Psoas muscle (tissue), 8 donors: ENCODE data around the gene ENTPD2. TPM values are rescaled to one million over a fixed set of nuclear protein-coding genes. Genes with fewer than 3 reads are reported as not detected.
A peak's percentile ranks its signal among the peaks of the same experiment; 100 is the strongest.
"Not testable (repeated sequence)": the region's sequence is repeated elsewhere in the genome, so short reads cannot be mapped to it uniquely, and the experiment has no call there.

Experiments
- ATAC-seq, 4 donors: fragments of 200-7000 bp; cut with Tn5 transposase; one replicate each; pipeline ENCODE4 v1.9.1; 2020; ENCODE audit warnings: moderate library complexity in 3 of 4, mild to moderate bottlenecking in 2 of 4
- DNase-seq, 2 donors: peaks; one replicate each; pipeline ENCODE4 v3.0.0-alpha.2; 2020
- H3K27ac ChIP-seq: fragments of 200-600 bp; one replicate; pipeline ENCODE4 v1.8.0; 2022
- H3K27me3 ChIP-seq, 3 donors: fragments of 200-600 bp in 1 of 3; one replicate each; pipeline versions ENCODE4 v1.6.1 to v1.8.0; 2013 to 2022; ENCODE audit warnings: low read length in 2 of 3, mild to moderate bottlenecking in 2 of 3, moderate library complexity in 1 of 3; ENCODE audit not compliant: insufficient read depth in 3 of 3
- H3K36me3 ChIP-seq, 2 donors: fragments of 200-600 bp in 1 of 2; one replicate each; pipeline versions ENCODE4 v1.6.1 to v1.8.0; 2013 to 2022; ENCODE audit warnings: low read depth in 1 of 2, mild to moderate bottlenecking in 1 of 2, moderate library complexity in 1 of 2; ENCODE audit not compliant: insufficient read depth in 1 of 2
- H3K4me1 ChIP-seq: fragments of 200-600 bp; one replicate; pipeline ENCODE4 v1.8.0; 2022
- H3K4me3 ChIP-seq: fragments of 200-600 bp; one replicate; pipeline ENCODE4 v1.8.0; 2022; ENCODE audit warnings: mild to moderate bottlenecking
- H3K9me3 ChIP-seq: fragments of 200-600 bp; one replicate; pipeline ENCODE4 v1.8.0; 2022
- WGBS, 3 donors: extraction: QIAGEN DNeasy Blood & Tissue Kit; methylation state at CpG; one replicate each; pipeline versions ENCODE4 v1.1.6 to v1.1.7; 2013; 5-methylcytosine and 5-hydroxymethylcytosine counted together
- intact Hi-C, 2 donors: fragments of 100-400 bp; cut with DNase I; formaldehyde crosslinking; loops; one replicate each; pipeline versions ENCODE4 v1.11.0 to v1.14.2; 2022
- polyA plus RNA-seq, 3 donors: library from polyadenylated mRNA; stranded (reverse); fragments of 200-250 nt; gene quantifications; one replicate each; pipeline ENCODE4 v1.2.3, GENCODE V29; 2013
- total RNA-seq, 4 donors: library from RNA; stranded (reverse); fragmentation: NEBNext Ultra II Directional in 2 of 4; extraction: Animal tissue kit (Norgen Biotek cat#: 25700) in 2 of 4; gene quantifications; one replicate each; pipeline versions ENCODE4 v1.2.1 to v1.2.4, GENCODE V29; 2021 to 2023
- TF ChIP-seq, protein P1 (sequence below): fragments of 200-600 bp; IDR thresholded peaks from one replicate; pipeline ENCODE4 v1.8.0; 2022; ENCODE audit warnings: antibody characterized with exemption
- donor health status: healthy with polysubstance abuse.
- donor health status: DM: no; HTN: no; CAD: no; lungs with moderate emphysema.
- donor health status: Bipolar disorder and iron deficiency.
- donor health status: healthy.
- donor health status: DM: yes; HTN: yes; CAD: no.
- donor health status: DM: no; HTN: no; CAD: no.
- donor health status: DM: no; HTN: no; CAD: no.
- donor health status: DM: yes; HTN: yes; CAD: no.

Gene ENTPD2
- total and polyA plus RNA-seq, 7 donors = 0.17 to 1.4 (median 0.59) TPM

DNA sequence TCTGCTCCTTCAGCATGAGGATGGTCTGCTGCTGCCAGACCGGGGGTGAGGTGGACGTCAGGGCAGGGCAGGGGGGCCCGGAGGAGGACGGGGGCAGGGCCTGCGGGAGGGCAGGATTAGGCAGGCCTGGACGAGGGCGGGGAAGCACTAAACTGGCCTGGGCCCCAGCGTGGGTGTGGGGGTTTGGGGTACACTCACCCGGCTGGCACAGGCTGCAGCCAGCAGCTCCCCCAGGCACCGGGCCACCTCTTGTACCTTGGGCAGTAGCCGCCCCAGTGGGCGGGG lies 11.0 kb upstream of the ENTPD2 start:
- Histone ChIP-seq H3K4me1 (no peaks in the 10 kb centered on the region), H3K27me3 (peaks cover 0 to 10% (median 5%) of the 10 kb centered on the region in 3 donors), H3K4me3 (no peak overlapping the region), H3K27ac (no peak overlapping the region), H3K9me3 (no peaks in the 10 kb centered on the region), H3K36me3 (no peaks in the 10 kb centered on the region)
- no peak for DNase-seq
- ATAC-seq = no peak
- intact Hi-C loops = loop anchor here (2.0 to 10.0 kb wide), 2 partner anchors 18 to 280 kb away; partner anchors contain the start of gene NPDC1 (in 1 of the 2)
- TF ChIP-seq, protein P1, sequence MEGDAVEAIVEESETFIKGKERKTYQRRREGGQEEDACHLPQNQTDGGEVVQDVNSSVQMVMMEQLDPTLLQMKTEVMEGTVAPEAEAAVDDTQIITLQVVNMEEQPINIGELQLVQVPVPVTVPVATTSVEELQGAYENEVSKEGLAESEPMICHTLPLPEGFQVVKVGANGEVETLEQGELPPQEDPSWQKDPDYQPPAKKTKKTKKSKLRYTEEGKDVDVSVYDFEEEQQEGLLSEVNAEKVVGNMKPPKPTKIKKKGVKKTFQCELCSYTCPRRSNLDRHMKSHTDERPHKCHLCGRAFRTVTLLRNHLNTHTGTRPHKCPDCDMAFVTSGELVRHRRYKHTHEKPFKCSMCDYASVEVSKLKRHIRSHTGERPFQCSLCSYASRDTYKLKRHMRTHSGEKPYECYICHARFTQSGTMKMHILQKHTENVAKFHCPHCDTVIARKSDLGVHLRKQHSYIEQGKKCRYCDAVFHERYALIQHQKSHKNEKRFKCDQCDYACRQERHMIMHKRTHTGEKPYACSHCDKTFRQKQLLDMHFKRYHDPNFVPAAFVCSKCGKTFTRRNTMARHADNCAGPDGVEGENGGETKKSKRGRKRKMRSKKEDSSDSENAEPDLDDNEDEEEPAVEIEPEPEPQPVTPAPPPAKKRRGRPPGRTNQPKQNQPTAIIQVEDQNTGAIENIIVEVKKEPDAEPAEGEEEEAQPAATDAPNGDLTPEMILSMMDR = no peak
- WGBS, 3 donors = 85 to 91% (median 87%) methylated on average over 12 of the region's 12 CpGs

DNA sequence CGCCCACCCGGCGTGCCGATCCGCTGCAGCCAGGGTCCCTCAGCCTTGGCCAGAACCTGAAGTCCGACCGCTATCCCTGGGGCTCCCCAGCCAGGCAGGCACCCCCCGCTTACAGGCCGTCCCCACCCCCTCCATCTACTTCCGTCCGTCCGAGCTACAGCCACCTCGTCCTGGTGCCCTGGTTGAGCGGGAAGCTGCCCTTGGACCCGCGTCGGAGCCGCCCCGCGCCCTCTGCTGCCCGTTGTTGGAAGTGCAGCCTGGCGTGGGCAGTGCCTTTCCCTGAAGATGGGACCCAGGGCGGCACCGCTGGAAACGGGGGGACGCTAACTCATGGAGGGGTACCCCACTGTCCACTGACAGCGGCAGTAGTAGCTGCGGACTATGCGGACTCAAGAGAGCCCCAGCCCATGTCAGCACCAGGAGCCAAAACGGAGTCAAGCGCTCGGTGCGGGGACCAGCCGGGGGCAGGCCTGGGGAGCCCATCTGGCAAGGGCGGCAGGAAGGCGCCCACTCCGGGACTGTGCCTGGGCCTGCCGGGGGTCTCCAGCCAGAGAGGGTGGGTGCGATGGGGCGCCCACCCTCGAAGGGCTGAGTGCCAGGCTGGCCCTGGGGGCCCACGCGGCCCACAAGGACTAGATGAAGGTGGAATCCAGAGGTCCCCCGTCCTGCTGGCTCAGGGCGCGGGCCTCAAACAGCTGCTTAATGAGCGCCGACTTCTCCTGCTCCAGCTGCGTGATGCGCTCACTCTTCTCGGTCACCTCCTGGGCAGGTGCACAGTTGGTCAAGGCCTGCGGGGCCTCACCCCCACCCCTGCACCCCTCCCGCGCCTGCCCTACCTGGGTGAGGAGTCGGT lies 10.4 kb upstream of the ENTPD2 start:
- TF ChIP-seq, protein P1 = peak; percentile 92
- Histone ChIP-seq H3K27me3 (peaks cover 0 to 4% (median under 1%) of the 10 kb centered on the region in 3 donors), H3K4me1 (no peaks in the 10 kb centered on the region), H3K9me3 (no peaks in the 10 kb centered on the region), H3K27ac (no peak overlapping the region), H3K4me3 (no peak overlapping the region), H3K36me3 (no peaks in the 10 kb centered on the region)
- 46 to 50% (median 48%) methylated on average over 50 to 55 of the region's 55 CpGs for WGBS, 3 donors
- DNase-seq = peak; percentile 74 to 83
- ATAC-seq = peak; percentile 57 to 80 (median 72)
- intact Hi-C loops = loop anchor here (2.0 to 10.0 kb wide), 2 partner anchors 17 to 279 kb away; partner anchors contain the start of gene NPDC1 (in 1 of the 2)

DNA sequence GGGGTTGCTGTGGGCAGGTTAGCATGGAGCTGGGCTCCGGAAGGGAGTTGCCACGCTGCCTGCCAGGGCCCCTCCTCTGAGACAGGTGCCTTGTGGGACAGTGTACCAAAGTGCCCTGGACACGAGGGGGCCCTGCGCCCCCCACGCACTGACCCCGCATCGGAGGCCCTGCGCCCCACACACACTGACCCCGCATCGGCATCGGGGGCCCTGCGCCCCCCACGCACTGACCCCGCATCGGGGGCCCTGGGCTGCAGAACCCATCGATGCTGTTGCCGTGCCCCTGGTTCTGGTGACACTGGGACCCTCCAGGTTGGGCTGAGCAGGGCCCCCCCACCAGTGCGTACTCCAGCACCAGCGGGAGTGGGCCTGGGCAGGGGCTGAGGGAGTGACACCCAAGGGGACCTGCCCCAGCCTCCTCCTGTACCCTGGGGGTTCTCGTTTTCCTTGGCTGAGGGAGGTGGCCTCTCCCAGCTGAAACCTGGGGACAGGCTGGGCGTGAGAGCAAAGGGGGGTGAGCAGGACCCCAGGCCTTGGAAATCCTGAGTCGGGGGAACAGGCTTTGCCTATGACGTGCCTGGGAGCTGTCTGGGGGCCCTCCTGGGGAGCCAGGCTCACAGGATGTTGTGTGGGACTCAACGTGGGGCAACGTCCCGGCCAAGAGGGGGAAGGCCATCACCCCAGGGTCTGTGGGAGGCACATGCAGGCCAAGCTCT lies 9.6 kb upstream of the ENTPD2 start:
- 83 to 86% (median 86%) methylated on average over 25 to 26 of the region's 26 CpGs for WGBS, 3 donors

DNA sequence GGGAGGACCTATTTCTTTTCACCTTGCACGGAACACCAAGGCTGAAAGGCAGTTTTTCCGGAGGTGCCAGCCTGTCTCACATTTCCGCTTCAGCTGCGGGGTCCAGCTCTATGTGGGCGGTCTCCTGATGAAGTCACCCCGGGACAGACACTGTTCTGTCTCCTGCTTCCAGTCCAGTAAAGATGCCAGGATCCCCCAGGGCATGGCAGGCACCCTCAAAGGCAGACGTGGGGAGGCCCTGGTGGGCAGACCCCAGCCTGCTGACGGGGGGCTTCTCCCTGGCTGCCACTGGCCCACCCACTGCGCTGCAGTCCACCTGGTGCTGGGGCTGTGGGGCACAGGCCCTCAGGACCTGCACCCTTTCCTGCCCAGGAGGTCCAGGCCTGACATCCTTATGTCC lies 8.9 kb upstream of the ENTPD2 start:
- not testable (repeated sequence) for H3K9me3 ChIP-seq, DNase-seq, H3K4me1 ChIP-seq, ATAC-seq, H3K27me3 ChIP-seq, H3K27ac ChIP-seq, H3K4me3 ChIP-seq, H3K36me3 ChIP-seq
- intact Hi-C loops = loop anchor here (10.0 kb wide), 1 partner anchor 278 kb away; no protein-coding TSS in a partner anchor
- WGBS, 3 donors = 76 to 89% (median 81%) methylated on average over 5 to 9 of the region's 9 CpGs

More for the DNA sequence above, 9.6 kb upstream of the ENTPD2 start:
- intact Hi-C loops = loop anchor here (2.0 to 10.0 kb wide), 2 partner anchors 17 to 279 kb away; partner anchors contain the start of gene NPDC1 (in 1 of the 2)
- Histone ChIP-seq H3K36me3 (no peaks in the 10 kb centered on the region), H3K27me3 (no peaks in the 10 kb centered on the region), H3K4me3 (no peak overlapping the region), H3K9me3 (no peaks in the 10 kb centered on the region), H3K27ac (no peak overlapping the region), H3K4me1 (no peaks in the 10 kb centered on the region)
- TF ChIP-seq, protein P1 = no peak
- ATAC-seq (peak in 1 of 4 donors; percentile 9), DNase-seq (no peak)

DNA sequence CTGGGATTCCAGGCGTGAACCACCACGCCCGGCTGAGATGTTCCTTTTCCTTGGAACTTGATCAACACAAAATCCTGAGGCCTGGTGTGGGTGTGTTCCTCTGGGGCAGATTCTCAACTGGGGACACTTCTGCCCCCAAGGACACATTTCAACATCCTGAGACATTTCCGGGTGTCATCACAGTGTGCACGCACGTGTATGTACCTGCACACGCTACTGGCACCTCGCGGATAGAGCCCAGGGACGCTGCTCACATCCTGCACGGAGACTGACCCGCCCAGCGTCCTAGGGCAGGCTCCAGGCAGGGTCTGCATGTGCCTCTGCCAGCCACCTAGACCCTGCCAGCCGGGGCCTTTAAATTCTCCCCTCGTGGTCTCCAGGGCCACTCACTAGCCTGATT lies 8.5 kb upstream of the ENTPD2 start:
- WGBS, 3 donors = 79 to 85% (median 81%) methylated on average over 15 of the region's 15 CpGs
- Histone ChIP-seq H3K27ac (no peak overlapping the region), H3K36me3 (no peaks in the 10 kb centered on the region), H3K4me1 (no peaks in the 10 kb centered on the region), H3K27me3 (no peaks in the 10 kb centered on the region), H3K9me3 (no peaks in the 10 kb centered on the region), H3K4me3 (no peak overlapping the region)
- DNase-seq (no peak), ATAC-seq (no peak)
- intact Hi-C loops = loop anchor here (10.0 kb wide), 1 partner anchor 278 kb away; no protein-coding TSS in a partner anchor
- TF ChIP-seq, protein P1 = no peak
